GM18951 (cell line): ENCODE data around the gene SLX4.

Experiments used
- POLR2A ChIP-seq: IDR thresholded peaks from 4 replicates; pipeline ENCODE4 v1.6.1; 2011; ENCODE audit warnings: mild to moderate bottlenecking; ENCODE audit not compliant: insufficient read length, insufficient read depth; ENCODE audit errors: extremely low read depth
- in situ Hi-C: fragments of 300-500 bp; cut with MboI; formaldehyde crosslinking; loops from one replicate; pipeline ENCODE4 v1.12.0; 2022; ENCODE audit warnings: low sequenced_read_pairs, mixed read lengths, inconsistent platforms; ENCODE audit not compliant: unreplicated experiment

SLX4 gene

GRCh38 chr16:3550851-3551847 is 60.3 kb downstream of the SLX4 start:
- in situ Hi-C loops: no loop called here
- no peak for TF ChIP-seq POLR2A

- TF ChIP-seq POLR2A: no peak
- in situ Hi-C loops: no loop called here
Observed at GRCh38 chr16:3549906-3550305, 61.5 kb downstream of the SLX4 start.

- in situ Hi-C loops: no loop called here
Observed at GRCh38 chr16:3548859-3549258, 62.5 kb downstream of the SLX4 start.

GRCh38 chr16:3548445-3548844 is 63.0 kb downstream of the SLX4 start:
- in situ Hi-C loops: no loop called here
- no peak for TF ChIP-seq POLR2A

More at GRCh38 chr16:3548859-3549258, 62.5 kb downstream of the SLX4 start:
- no peak for TF ChIP-seq POLR2A

DNA sequence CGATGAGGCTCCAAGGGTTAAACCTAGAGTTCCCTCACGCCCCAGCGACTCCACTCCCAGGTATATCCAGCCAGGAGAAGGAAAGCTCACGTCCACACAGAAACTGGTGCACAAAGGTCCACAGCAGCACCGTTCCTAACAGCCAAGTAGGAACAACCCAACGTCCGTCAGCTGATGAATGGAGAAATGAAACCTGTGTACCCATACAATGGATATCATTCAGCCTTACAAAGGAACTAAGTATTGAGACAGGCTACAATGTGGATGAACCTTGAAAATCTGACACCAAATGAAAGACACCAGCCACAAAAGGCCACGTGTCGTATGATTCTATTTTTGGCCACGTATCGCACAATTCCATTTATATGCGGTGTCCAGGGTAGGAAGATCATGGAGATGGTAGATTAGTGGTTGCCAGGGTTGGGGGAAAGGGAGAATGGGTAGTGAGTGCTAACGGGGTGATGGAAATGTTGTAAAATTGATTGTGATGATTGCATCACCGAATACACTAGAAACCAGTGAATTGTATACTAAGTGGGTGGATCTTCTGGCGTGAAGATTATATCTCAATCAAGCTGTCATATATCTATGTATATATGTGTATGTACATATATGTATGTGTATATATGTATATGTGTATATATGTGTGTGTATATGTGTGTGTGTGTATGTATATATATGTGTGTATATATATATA is 64.3 kb downstream of the SLX4 start:
- no peak for TF ChIP-seq POLR2A
- in situ Hi-C loops: no loop called here

- no peak for TF ChIP-seq POLR2A
- in situ Hi-C loops: no loop called here
Observed at GRCh38 chr16:3542601-3543373, 68.6 kb downstream of the SLX4 start.

GRCh38 chr16:3541527-3542155 is 69.8 kb downstream of the SLX4 start:
- in situ Hi-C loops: no loop called here
- no peak for TF ChIP-seq POLR2A

DNA sequence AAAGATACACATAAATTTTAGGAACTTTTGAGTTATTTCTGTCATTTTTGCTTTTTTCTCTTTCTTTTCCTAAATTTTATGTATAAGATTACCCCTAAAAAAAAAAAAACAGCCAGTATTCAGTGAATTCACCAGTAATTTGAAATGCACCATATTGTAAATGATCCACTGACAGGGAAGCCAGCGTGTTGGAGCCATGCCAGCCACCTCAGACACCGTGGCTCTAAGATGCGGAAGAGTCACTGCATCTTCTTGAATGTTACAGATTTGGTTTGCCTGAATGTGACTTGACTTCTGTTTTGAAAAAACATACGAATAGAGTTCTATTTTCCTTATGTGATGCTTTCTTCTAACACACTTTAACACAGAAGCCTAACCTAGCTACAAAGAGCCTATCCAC is 73.2 kb downstream of the SLX4 start:
- in situ Hi-C loops: no loop called here

DNA sequence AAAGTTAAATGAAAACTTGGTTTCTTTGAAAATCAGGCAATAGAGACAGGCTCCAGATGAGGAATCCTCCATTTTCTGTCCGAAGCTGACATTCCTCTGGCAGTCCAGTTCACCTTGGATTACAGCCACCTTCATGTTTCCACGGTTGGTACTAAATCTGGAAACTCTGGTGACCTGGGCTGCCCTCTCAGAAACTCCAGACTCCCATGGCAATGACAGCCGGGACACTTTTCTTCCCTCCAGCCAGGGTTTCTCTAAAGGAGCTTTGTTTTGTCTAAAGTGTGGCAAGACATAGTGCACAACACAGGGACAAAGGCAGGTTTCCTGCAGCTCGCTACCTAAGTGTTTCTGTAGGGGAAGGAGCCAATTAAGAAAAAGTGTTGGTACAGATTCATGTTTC is 74.6 kb downstream of the SLX4 start:
- no peak for TF ChIP-seq POLR2A

More for the DNA sequence above, 73.2 kb downstream of the SLX4 start:
- TF ChIP-seq POLR2A: no peak

GRCh38 chr16:3536271-3536731 is 75.1 kb downstream of the SLX4 start:
- TF ChIP-seq POLR2A: no peak
- in situ Hi-C loops: no loop called here

More for the DNA sequence above, 74.6 kb downstream of the SLX4 start:
- in situ Hi-C loops: no loop called here

GRCh38 chr16:3534126-3534525 is 77.3 kb downstream of the SLX4 start:
- in situ Hi-C loops: no loop called here
- TF ChIP-seq POLR2A: no peak

GRCh38 chr16:3532741-3533140 is 78.7 kb downstream of the SLX4 start:
- in situ Hi-C loops: no loop called here
- TF ChIP-seq POLR2A: no peak
